NCI-H1092 (cell line): ENCODE data around the gene WNT1.

Experiments
- DNase-seq: peaks from one replicate; lab custom pipeline; 2025; lab: John Stamatoyannopoulos, UW

WNT1 gene

GRCh38 chr12:49028666-49029275 lies 50.6 kb downstream of the WNT1 start:
- DNase-seq, result no peak

GRCh38 chr12:49030119-49030518 lies 52.0 kb downstream of the WNT1 start:
- no peak for DNase-seq

- DNase-seq, result no peak
These were observed 52.8 kb downstream of the WNT1 start for GRCh38 chr12:49030714-49031572.

GRCh38 chr12:49031573-49032161 lies 53.5 kb downstream of the WNT1 start:
- no peak for DNase-seq
